Activated CD8-positive, alpha-beta memory T cell treated with anti-CD3 and anti-CD28 coated beads for 36 hours (primary cell): Measurements from ENCODE around the gene RARA. TPM values are rescaled to one million over a fixed set of nuclear protein-coding genes. Genes with fewer than 3 reads are reported as not detected.

Source experiments
- CTCF ChIA-PET: fragments of 350-600 bp; sonication (Branson Sonifier 250); formaldehyde crosslinking; loops from one replicate; lab custom pipeline; 2021; ENCODE audit warnings: antibody characterized with exemption; lab: Charles Lee
- POLR2A ChIA-PET: fragments of 350-600 bp; sonication (Branson Sonifier 250); formaldehyde crosslinking; loops from one replicate; lab custom pipeline; 2021; ENCODE audit warnings: antibody characterized with exemption; lab: Charles Lee
- total RNA-seq, 2 experiments: library from RNA; stranded (reverse); gene quantifications; one replicate each; pipeline ENCODE4 v1.2.3, GENCODE V29; 2021

RARA gene
- total RNA-seq, result 10 to 100 TPM; 28.6 to 29.7 TPM

GRCh38 chr17:40309031-40309948 is at the start of gene RARA:
Gene RARA, plus strand, starts transcription at chr17:40309180. Its CDS starts 22,039 bp downstream, at chr17:40331219.
- ChIA-PET CTCF (interaction anchor here (0.6 to 2.3 kb wide), 10 partner anchors 8 to 112 kb away, joined by 3 to 15 read pairs (median 4); no protein-coding TSS in a partner anchor), POLR2A (interaction anchor here (0.9 to 2.0 kb wide), 2 partner anchors 26 to 108 kb away, joined by 4 read pairs; partner anchors contain the start of gene TOP2A)

GRCh38 chr17:40259505-40259904 is 49.5 kb upstream of the RARA start:
- POLR2A ChIA-PET, result no interaction called here

GRCh38 chr17:40260528-40260927 is 48.5 kb upstream of the RARA start:
- ChIA-PET POLR2A (no interaction called here), CTCF (interaction anchor here (0.9 to 1.1 kb wide), 2 partner anchors 148 to 274 kb away, joined by 3 read pairs; no protein-coding TSS in a partner anchor)

More at GRCh38 chr17:40259505-40259904, 49.5 kb upstream of the RARA start:
- CTCF ChIA-PET, result interaction anchor here (0.6 to 1.5 kb wide), 5 partner anchors 12 to 147 kb away, joined by 3 to 6 read pairs (median 3); no protein-coding TSS in a partner anchor

GRCh38 chr17:40264458-40265185 is 44.4 kb upstream of the RARA start:
- ChIA-PET POLR2A (interaction anchor here (0.6 kb wide), 1 partner anchor 13 kb away, joined by 5 read pairs; no protein-coding TSS in a partner anchor), CTCF (interaction anchor here (0.7 kb wide), 1 partner anchor 63 kb away, joined by 4 read pairs; no protein-coding TSS in a partner anchor)

GRCh38 chr17:40265337-40265736 is 43.6 kb upstream of the RARA start:
- POLR2A ChIA-PET, result no interaction called here
- CTCF ChIA-PET, result no interaction called here

- POLR2A ChIA-PET, result interaction anchor here (0.6 kb wide), 1 partner anchor 33 kb away, joined by 4 read pairs; no protein-coding TSS in a partner anchor
- CTCF ChIA-PET, result no interaction called here
These were observed 42.1 kb upstream of the RARA start for GRCh38 chr17:40266882-40267281.

GRCh38 chr17:40268141-40268712 is 40.8 kb upstream of the RARA start:
- ChIA-PET CTCF (interaction anchor here (0.9 kb wide), 1 partner anchor 112 kb away, joined by 3 read pairs; no protein-coding TSS in a partner anchor), POLR2A (no interaction called here)

GRCh38 chr17:40278414-40278813 is 30.6 kb upstream of the RARA start:
- ChIA-PET POLR2A (no interaction called here), CTCF (no interaction called here)

GRCh38 chr17:40279402-40279801 is 29.6 kb upstream of the RARA start:
- ChIA-PET POLR2A (no interaction called here), CTCF (no interaction called here)

- POLR2A ChIA-PET, result interaction anchor here (0.7 kb wide), 1 partner anchor 36 kb away, joined by 3 read pairs; no protein-coding TSS in a partner anchor
- CTCF ChIA-PET, result interaction anchor here (0.6 to 2.6 kb wide), 6 partner anchors 26 to 82 kb away, joined by 3 to 7 read pairs (median 4); partner anchors contain the start of gene WIPF2
These were observed 27.3 kb upstream of the RARA start for GRCh38 chr17:40281663-40282062.

- CTCF ChIA-PET, result interaction anchor here (0.6 to 2.6 kb wide), 6 partner anchors 33 to 1785 kb away, joined by 3 to 7 read pairs (median 4); partner anchors contain the start of gene WIPF2
- POLR2A ChIA-PET, result interaction anchor here (0.5 to 1.3 kb wide), 2 partner anchors 24 to 121 kb away, joined by 3 to 4 read pairs; partner anchors contain the start of gene RARA
These were observed 25.3 kb upstream of the RARA start for GRCh38 chr17:40283662-40284061.

- POLR2A ChIA-PET, result interaction anchor here (0.5 to 1.3 kb wide), 2 partner anchors 24 to 121 kb away, joined by 3 to 4 read pairs; partner anchors contain the start of gene RARA
These were observed 24.8 kb upstream of the RARA start for GRCh38 chr17:40284085-40284713.

GRCh38 chr17:40286473-40286872 is 22.5 kb upstream of the RARA start:
- POLR2A ChIA-PET, result no interaction called here
- CTCF ChIA-PET, result interaction anchor here (0.8 kb wide), 1 partner anchor 95 kb away, joined by 4 read pairs; no protein-coding TSS in a partner anchor

More at GRCh38 chr17:40284085-40284713, 24.8 kb upstream of the RARA start:
- CTCF ChIA-PET, result interaction anchor here (0.5 to 2.6 kb wide), 6 partner anchors 21 to 257 kb away, joined by 3 to 7 read pairs (median 4); partner anchors contain the start of gene WIPF2

- ChIA-PET POLR2A (no interaction called here), CTCF (no interaction called here)
These were observed 21.9 kb upstream of the RARA start for GRCh38 chr17:40287159-40287493.

- CTCF ChIA-PET, result interaction anchor here (0.5 to 2.9 kb wide), 8 partner anchors 16 to 272 kb away, joined by 3 to 11 read pairs (median 4); partner anchors contain the start of genes CSF3 and WIPF2
- POLR2A ChIA-PET, result interaction anchor here (0.6 to 1.5 kb wide), 11 partner anchors 18 to 90 kb away, joined by 3 to 6 read pairs (median 3); no protein-coding TSS in a partner anchor
These were observed 21.2 kb upstream of the RARA start, which contains the start of gene CDC6 for GRCh38 chr17:40287494-40288369. Gene CDC6, plus strand, starts transcription at chr17:40287879. Its CDS starts 1,542 bp downstream, at chr17:40289421.

- ChIA-PET CTCF (interaction anchor here (0.9 to 2.8 kb wide), 4 partner anchors 12 to 89 kb away, joined by 3 to 11 read pairs (median 6); no protein-coding TSS in a partner anchor), POLR2A (no interaction called here)
These were observed 18.2 kb upstream of the RARA start for GRCh38 chr17:40290629-40291280.
